VCaP (cell line): Measurements from ENCODE around the gene TSR3.

Experiments used
- H3K27ac ChIP-seq: fragments of 450-650 bp; 2 replicates; pipeline ENCODE4 v1.5.1; 2017
- CTCF ChIP-seq: fragments of 450-650 bp; conservative IDR thresholded peaks from 2 replicates; pipeline ENCODE4 v1.5.1; 2017; ENCODE audit warnings: mild to moderate bottlenecking, moderate library complexity

The TSR3 gene

DNA sequence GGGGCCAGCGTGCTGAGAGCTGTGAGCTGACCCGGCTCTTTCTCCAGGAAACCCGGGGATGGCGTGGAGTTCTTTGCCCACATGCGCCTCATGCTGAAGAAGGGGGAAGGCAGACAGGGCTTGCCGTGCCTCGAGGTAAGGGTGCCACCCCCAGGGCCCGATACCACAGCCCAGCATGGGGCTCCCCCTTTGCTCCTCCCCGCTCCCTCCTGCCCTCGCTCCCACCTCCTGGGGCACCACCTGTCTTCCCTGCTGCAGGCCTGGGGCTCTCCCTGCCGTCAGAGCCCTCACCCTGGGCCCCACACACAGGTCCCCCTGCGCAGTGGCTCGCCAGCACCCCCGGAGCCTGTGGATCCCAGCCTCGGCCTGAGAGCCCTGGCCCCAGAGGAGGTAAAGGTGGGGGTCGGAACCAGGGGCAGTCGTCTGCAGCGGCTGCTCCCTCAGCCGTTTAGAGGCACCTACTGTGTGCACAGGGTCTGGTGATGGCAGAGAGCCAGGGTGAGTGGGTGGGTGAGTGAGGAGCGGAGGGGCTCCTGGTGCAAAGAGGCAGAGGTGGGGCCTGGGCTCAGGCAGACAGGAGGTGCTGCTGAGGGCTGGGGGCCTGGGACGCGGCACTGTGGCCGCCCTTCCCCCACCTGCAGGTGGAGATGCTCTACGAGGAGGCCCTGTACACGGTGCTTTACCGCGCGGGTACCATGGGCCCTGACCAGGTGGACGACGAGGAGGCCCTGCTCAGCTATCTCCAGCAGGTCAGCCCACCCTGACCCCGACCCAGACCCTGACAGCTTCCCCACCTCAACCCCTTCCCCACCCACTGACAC, 12.6 kb downstream of the TSR3 start:
- no peak for TF ChIP-seq CTCF
- H3K27ac ChIP-seq, result no peak overlapping the region

DNA sequence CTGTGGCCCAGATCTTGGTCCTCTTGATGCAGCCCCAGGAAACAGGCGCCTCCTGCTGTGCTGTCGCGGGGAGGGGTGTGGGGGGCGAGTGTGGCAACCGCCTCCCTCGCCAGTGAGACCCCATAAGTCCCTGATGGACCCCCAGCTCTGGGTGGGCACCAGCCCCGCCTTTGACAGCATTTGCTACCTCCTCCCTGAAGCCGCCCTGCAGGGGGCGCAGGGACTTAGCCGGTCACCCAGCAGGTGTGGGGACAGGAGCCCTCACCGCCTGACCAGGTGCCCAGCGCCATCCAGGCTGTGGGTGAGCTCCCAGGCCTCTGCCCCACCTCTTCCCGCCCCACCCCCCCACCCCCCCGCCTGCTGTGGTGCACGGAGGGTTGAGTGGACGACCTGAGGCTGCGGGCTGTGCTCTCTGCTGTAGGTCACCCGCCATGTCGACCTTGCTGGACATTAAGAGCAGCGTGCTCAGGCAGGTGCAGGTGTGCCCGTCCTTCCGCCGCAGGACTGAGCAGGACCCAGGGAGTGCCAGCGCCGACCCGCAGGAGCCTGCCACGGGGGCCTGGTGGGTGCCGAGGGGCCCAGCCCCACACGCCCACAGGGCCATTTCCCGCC, 13.5 kb downstream of the TSR3 start:
- no peak overlapping the region for H3K27ac ChIP-seq
- TF ChIP-seq CTCF, result no peak

- TF ChIP-seq CTCF, result no peak
- H3K27ac ChIP-seq, result no peak overlapping the region
Measured at GRCh38 chr16:1337486-1337885, 14.2 kb downstream of the TSR3 start.

GRCh38 chr16:1336619-1337018, 15.1 kb downstream of the TSR3 start:
- no peak for TF ChIP-seq CTCF

GRCh38 chr16:1335996-1336395, 15.7 kb downstream of the TSR3 start:
- H3K27ac ChIP-seq, result no peak overlapping the region
- TF ChIP-seq CTCF, result no peak

More at GRCh38 chr16:1336619-1337018, 15.1 kb downstream of the TSR3 start:
- H3K27ac ChIP-seq, result no peak overlapping the region

GRCh38 chr16:1335211-1335971, 16.3 kb downstream of the TSR3 start:
- no peak overlapping the region for H3K27ac ChIP-seq
- TF ChIP-seq CTCF, result no peak

GRCh38 chr16:1334739-1335138, 16.9 kb downstream of the TSR3 start:
- no peak for TF ChIP-seq CTCF
- no peak overlapping the region for H3K27ac ChIP-seq
